ENCODE measurements around the gene GNE.

GNE gene

GRCh38 chr9:36237230-36237629 lies 21.0 kb downstream of the GNE start (continued):
- TF ChIP-seq CREB5 (CRISPR knock-in tag; IDR thresholded peaks at IDR 0.05; ENCODE audit: low read depth) = no peak

GRCh38 chr9:36222449-36222848 lies 35.8 kb downstream of the GNE start:
- ATAC-seq = no peak
- no peak for TF ChIP-seq ISL1 (CRISPR knock-in tag; IDR thresholded peaks at IDR 0.05)
- no peak for TF ChIP-seq ARNTL (CRISPR knock-in tag; IDR thresholded peaks at IDR 0.05; ENCODE audit: borderline replicate concordance, low read depth)
- TF ChIP-seq CSRNP3 (CRISPR knock-in tag; IDR thresholded peaks at IDR 0.05) = no peak
- TF ChIP-seq TOX (CRISPR knock-in tag; IDR thresholded peaks at IDR 0.05; ENCODE audit: borderline replicate concordance) = no peak
- TF ChIP-seq ZNF70 (CRISPR knock-in tag; IDR thresholded peaks at IDR 0.05) = no peak
- TF ChIP-seq PPARA (CRISPR knock-in tag; IDR thresholded peaks at IDR 0.05; ENCODE audit: borderline replicate concordance) = no peak

- no peak for TF ChIP-seq GLIS3 (CRISPR knock-in tag; IDR thresholded peaks at IDR 0.05)
- TF ChIP-seq TCF4 (CRISPR knock-in tag; IDR thresholded peaks at IDR 0.05; ENCODE audit: borderline replicate concordance) = no peak
- TF ChIP-seq POU6F1 (CRISPR knock-in tag; IDR thresholded peaks at IDR 0.05; ENCODE audit: borderline replicate concordance, low read depth) = no peak
- no peak for TF ChIP-seq TOX (CRISPR knock-in tag; IDR thresholded peaks at IDR 0.05; ENCODE audit: borderline replicate concordance)
- no peak for TF ChIP-seq ZNF565 (CRISPR knock-in tag; conservative IDR thresholded peaks at IDR 0.05; ENCODE audit: low read depth)
- no peak for TF ChIP-seq ZNF8 (CRISPR knock-in tag; IDR thresholded peaks at IDR 0.05)
- no peak for TF ChIP-seq ZC3H10 (CRISPR knock-in tag; IDR thresholded peaks at IDR 0.05)
- TF ChIP-seq TSHZ2 (CRISPR knock-in tag; IDR thresholded peaks at IDR 0.05) = no peak
- no peak for TF ChIP-seq PPARA (CRISPR knock-in tag; IDR thresholded peaks at IDR 0.05; ENCODE audit: borderline replicate concordance)
- no peak for TF ChIP-seq RARB (CRISPR knock-in tag; IDR thresholded peaks at IDR 0.05)
- TF ChIP-seq ARNTL (CRISPR knock-in tag; IDR thresholded peaks at IDR 0.05; ENCODE audit: borderline replicate concordance, low read depth) = no peak
- TF ChIP-seq OSR1 (CRISPR knock-in tag; IDR thresholded peaks at IDR 0.05) = no peak
- TF ChIP-seq ZFP30 (CRISPR knock-in tag; IDR thresholded peaks at IDR 0.05) = no peak
- no peak for TF ChIP-seq ESRRG (CRISPR knock-in tag; IDR thresholded peaks at IDR 0.05)
- no peak for TF ChIP-seq ZNF70 (CRISPR knock-in tag; IDR thresholded peaks at IDR 0.05)
- TF ChIP-seq CSDC2 (CRISPR knock-in tag; IDR thresholded peaks at IDR 0.05) = no peak
- TF ChIP-seq BACH2 (CRISPR knock-in tag; IDR thresholded peaks at IDR 0.05; ENCODE audit: borderline replicate concordance) = no peak
- no peak for TF ChIP-seq CSRNP3 (CRISPR knock-in tag; IDR thresholded peaks at IDR 0.05)
- TF ChIP-seq PATZ1 (CRISPR knock-in tag; IDR thresholded peaks at IDR 0.05; ENCODE audit: borderline replicate concordance) = no peak
- no peak for TF ChIP-seq ZFP3 (CRISPR knock-in tag; IDR thresholded peaks at IDR 0.05)
- no peak for ATAC-seq
These were observed 36.6 kb downstream of the GNE start for GRCh38 chr9:36221667-36222066.

Measured in SK-N-SH treated with all-trans-retinoic acid at 6 μM for 48 hours (cell line).